OCI-LY7 (cell line): ENCODE data around the gene TPST2.

Source experiments
- EZH2phosphoT487 ChIP-seq: fragments of 200-600 bp; sonication (generic); IDR thresholded peaks from 2 replicates; pipeline ENCODE4 v1.6.1; 2018; ENCODE audit warnings: low read depth, borderline replicate concordance, mild to moderate bottlenecking, mixed run types, antibody characterized with exemption, low read length, moderate library complexity, mixed read lengths
- TF ChIP-seq, protein P1 (sequence below): fragments of 200-600 bp; sonication (generic); conservative IDR thresholded peaks from 2 replicates; pipeline ENCODE4 v1.5.1; 2014; ENCODE audit warnings: mild to moderate bottlenecking, antibody characterized with exemption, low read length, moderate library complexity, mixed read lengths

DNA sequence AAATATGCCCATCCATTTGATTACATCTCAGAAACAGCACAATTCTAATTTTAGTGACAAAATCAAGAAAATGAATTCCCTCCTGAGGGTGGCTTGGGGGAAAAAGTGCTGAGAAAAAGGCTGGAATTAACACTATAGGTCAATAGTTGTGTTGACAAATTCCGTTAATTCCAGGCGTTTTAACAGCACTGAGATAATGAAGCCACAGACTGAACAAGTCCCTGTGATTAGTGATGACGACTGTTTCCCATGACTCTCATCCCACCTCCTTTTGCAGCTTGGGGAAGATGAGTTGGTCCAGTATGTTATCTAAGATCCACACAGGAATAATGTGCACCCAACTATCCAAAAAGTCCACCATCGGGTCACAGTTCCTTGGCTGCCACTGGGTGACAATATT is 93.5 kb downstream of the TPST2 start:
- TF ChIP-seq, protein P1, sequence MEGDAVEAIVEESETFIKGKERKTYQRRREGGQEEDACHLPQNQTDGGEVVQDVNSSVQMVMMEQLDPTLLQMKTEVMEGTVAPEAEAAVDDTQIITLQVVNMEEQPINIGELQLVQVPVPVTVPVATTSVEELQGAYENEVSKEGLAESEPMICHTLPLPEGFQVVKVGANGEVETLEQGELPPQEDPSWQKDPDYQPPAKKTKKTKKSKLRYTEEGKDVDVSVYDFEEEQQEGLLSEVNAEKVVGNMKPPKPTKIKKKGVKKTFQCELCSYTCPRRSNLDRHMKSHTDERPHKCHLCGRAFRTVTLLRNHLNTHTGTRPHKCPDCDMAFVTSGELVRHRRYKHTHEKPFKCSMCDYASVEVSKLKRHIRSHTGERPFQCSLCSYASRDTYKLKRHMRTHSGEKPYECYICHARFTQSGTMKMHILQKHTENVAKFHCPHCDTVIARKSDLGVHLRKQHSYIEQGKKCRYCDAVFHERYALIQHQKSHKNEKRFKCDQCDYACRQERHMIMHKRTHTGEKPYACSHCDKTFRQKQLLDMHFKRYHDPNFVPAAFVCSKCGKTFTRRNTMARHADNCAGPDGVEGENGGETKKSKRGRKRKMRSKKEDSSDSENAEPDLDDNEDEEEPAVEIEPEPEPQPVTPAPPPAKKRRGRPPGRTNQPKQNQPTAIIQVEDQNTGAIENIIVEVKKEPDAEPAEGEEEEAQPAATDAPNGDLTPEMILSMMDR: no peak
- no peak for TF ChIP-seq EZH2phosphoT487
